Activated CD4-positive, alpha-beta T cell treated with anti-CD3 and anti-CD28 coated beads, Interleukin-2, Interleukin-6, amounts not matched to agents 100 ng/mL and 50 ng/mL, durations not matched to agents 16 hours and 8 hours (primary cell): ENCODE results near the gene TRRAP.

Experiments used
- DNase-seq: peaks from one replicate; pipeline ENCODE4 v3.0.0-alpha.2; 2020

The TRRAP gene

GRCh38 chr7:98956469-98956868, 78.1 kb downstream of the TRRAP start:
- DNase-seq = no peak

- no peak for DNase-seq
These were observed 78.6 kb downstream of the TRRAP start for GRCh38 chr7:98956937-98957336.

- DNase-seq = no peak
These were observed 79.4 kb downstream of the TRRAP start for GRCh38 chr7:98957766-98958165.

- DNase-seq = no peak
These were observed 80.6 kb downstream of the TRRAP start for GRCh38 chr7:98958968-98959367.

- no peak for DNase-seq
These were observed 85.0 kb downstream of the TRRAP start for GRCh38 chr7:98963305-98963704.

DNA sequence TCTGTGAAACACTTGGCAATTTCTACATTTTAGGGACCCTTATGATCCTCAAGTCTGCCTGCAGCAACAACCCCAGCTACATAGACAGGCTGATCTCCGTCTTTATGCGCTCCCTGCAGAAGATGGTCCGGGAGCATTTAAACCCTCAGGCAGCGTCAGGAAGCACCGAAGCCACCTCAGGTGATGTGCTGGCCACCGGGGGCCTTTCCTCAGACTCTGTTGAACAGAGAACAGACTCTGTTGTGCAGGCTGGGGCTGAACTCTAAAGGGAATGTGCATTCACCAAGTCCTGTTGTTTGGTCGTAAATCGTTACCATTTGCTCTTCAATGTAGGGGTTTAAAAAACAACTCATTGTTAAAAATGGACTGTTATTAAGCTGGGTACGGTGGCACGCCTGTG, 86.3 kb downstream of the TRRAP start:
- DNase-seq = no peak

DNA sequence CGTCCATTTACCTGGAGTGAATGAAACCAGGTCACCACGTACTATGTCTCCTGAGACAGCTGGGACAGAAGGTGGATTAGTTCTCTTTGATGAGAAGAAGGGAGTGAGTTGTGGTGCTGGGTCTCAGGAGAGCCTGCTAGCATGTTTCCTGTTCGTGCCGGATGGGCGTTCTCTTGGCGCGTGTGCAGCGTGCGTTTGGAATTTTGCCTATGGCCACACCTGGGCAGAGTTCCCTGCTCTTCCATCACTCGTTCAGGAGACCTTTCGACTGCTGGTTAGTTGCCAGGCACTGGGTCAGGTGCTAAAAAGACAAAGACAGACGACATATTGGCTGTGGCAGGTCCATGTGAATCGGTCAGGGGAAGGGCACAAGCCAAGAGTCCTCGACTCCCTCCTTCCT, 90.3 kb downstream of the TRRAP start:
- DNase-seq = no peak

DNA sequence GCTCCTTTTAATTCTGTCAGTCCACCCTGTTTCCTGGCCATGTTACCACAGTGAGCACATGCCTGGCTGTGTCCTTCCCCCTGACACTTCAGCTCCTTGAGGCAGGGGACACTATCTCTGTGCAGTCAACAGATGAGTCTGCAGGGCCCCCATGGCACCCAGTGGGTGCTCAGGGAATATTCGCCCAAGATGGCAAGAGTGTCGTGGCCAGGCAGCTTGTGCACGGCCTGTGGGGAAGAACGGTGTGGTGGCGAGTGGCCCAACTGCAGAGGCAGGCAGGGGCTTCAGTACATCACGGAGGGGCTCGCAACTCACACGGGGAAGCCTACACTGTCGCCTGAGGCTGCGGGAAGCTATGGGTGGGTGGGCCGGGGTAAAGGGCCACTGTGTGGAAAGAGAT, 91.1 kb downstream of the TRRAP start:
- DNase-seq = no peak

DNA sequence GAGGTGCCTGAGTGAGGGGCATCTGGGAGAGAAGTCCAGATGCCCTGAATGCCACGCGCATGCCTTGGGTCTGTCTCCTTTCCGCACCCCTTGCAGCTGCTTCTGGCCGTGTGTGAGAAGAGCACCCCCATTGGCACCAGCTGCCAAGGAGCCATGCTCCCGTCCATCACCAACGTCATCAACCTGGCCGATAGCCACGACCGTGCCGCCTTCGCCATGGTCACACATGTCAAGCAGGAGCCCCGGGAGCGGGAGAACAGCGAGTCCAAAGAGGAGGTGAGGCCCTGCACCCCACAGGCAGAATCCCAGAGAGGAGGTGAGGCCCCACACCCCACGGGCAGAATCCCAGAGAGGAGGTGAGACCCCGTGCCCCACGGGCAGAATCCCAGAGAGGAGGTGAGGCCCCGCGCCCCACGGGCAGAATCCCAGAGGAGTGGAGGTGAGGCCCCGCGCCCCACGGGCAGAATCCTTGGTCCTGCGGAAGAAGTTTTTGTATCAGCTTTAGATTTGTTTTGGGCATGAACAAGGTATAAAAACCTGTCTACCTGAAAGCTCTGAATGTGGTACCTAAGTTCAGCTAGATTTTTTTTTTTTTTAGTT, 91.8 kb downstream of the TRRAP start:
- no peak for DNase-seq

DNA sequence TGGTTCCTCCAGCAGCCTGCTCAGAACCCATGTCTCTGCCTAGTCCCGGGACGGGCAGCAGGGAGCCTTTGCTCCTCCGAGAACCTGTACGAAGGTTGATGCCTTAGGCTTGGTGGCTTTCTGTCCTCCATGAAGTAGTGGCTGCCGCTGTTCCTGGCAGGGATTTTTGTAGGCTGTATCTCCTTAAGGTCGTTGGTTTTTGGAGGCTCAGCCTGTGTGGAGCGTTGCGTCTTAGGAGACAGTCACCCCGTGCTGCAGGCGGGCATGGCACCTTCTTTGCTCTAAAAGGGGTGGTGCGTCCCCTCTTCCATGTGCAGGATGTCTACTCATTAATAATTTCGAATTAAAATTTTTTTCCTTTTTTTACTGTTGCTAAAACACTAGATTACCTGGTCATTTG, 92.5 kb downstream of the TRRAP start:
- DNase-seq = no peak

- DNase-seq = no peak
These were observed 95.9 kb downstream of the TRRAP start for GRCh38 chr7:98974205-98974604.

GRCh38 chr7:98974906-98975816, 96.8 kb downstream of the TRRAP start:
- DNase-seq = no peak

DNA sequence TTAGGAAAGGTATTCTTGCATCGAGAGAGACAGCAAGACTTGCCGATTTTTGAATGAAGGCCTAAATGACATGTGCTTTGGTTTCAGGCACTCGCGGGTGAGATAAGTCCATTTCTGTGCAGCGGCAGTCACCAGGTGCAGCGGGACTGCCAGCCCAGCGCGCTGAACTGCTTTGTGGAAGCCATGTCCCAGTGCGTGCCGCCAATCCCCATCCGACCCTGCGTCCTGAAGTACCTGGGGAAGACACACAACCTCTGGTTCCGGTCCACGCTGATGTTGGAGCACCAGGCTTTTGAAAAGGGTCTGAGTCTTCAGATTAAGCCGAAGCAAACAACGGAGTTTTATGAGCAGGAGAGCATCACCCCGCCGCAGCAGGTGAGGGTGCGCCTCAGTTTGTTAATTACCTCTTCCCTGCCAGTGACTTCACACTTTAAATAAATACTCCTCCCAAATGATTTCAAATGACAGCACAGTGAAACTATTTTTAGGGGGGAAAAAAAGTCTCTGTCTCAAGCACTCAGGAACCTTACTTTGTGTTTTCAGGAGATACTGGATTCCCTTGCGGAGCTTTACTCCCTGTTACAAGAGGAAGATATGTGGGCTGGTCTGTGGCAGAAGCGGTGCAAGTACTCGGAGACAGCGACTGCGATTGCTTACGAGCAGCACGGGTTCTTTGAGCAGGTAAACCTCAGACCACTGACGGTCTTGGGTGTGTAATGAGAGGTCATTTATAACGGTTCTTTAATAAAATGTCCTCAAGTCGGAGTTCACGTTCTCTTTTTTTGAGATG, 98.3 kb downstream of the TRRAP start:
- DNase-seq = no peak

DNA sequence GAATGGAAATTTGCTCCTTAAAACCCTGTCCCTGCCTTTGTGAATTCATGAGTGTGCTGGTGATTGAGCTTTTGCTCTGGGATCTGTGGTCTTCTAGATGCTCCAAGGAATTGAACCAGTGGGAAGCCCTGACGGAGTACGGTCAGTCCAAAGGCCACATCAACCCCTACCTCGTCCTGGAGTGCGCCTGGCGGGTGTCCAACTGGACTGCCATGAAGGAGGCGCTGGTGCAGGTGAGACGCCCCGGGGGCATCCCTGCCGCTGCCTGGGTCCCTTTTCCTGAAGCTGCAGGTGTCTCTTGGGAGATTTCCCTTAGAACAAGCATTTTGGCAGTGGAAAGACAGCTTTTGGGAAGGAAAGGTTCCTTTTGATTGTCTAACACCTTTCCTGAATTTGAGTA, 100.3 kb downstream of the TRRAP start:
- no peak for DNase-seq

DNA sequence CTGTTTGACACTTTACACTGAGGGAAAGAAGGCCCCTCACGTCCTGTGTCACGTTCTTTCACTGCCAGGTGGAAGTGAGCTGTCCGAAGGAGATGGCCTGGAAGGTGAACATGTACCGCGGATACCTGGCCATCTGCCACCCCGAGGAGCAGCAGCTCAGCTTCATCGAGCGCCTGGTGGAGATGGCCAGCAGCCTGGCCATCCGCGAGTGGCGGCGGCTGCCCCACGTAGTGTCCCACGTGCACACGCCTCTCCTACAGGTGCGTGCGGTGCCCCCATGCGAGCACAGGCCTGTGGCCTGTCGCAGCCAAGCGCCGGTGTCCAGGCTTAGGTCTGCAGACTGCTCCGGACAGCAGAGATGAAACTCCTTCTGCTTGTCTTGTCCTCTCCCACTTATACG, 103.4 kb downstream of the TRRAP start:
- DNase-seq = no peak

DNA sequence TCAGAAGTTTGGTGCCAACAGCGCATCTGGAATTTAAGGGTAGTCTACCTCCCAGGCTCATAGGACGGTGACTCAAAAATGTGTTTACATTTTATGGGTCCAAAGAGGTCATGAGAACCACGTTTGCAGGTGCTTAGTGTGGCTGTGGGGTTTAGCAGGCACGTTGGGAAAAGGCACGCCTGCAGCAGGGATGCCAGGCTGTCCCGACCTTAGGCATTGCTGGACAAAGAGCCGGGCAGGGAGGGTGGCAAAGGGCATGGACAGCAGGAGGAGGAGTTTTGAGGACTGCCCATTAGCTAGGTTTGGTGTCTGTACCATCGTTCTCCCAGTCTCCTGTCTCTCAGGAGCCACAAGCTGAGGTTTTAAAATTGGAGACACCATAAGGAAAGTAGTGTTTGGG, 104.4 kb downstream of the TRRAP start:
- no peak for DNase-seq

GRCh38 chr7:98984126-98984525, 105.8 kb downstream of the TRRAP start:
- no peak for DNase-seq

- DNase-seq = no peak
These were observed 107.1 kb downstream of the TRRAP start for GRCh38 chr7:98985406-98985805.

DNA sequence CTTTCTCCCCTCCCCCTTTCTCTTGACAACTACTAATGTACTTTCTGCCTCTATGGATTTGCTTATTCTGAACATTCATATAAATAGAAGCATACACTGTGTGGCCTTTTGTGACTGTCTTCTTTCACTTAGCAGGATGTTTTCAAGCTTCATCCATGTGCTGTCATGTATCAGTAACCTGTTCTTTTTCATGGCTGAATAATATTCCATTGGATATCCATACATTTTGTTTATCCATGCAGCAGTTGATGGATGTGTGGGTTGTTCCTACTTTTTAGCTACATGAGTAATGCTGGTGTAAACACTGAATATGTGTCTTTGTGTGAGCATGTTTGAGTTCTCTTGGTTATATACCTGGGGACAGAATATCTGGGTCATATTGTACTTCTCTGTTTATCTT, 107.6 kb downstream of the TRRAP start:
- DNase-seq = no peak

DNA sequence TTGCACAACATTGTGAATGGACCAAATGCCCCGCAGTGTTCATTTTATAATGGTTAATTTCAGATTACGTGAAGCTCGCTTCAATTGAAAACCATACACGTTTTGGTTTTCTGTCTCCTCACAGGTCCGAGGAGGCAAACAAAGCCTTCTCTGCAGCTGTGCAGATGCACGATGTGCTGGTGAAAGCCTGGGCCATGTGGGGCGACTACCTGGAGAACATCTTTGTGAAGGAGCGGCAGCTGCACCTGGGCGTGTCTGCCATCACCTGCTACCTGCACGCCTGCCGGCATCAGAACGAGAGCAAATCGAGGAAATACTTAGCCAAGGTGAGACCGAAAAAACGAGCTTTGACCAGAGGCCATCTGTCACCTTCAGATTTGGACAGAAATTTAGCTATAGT, 110.3 kb downstream of the TRRAP start:
- no peak for DNase-seq

GRCh38 chr7:98990356-98990755, 112.0 kb downstream of the TRRAP start:
- DNase-seq = no peak

DNA sequence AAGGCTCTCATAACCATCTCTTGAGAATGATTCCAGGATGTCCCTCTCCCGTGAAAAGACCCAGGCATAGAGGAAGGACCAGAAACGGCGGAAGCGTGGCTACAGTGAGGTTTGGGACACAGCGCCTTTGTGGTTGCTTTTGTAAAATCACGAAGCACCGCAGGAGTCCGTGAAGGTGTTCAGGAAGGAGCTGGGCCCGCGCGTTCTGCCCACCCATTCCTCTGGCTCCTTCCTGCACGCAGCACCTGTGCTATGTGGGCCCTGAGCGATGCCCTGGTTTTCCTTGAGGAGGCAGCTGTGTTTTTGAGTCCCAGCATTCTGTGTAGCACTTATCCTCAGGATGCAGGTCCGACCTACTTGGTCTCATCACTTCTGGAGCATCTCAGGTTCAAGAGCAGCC, 112.8 kb downstream of the TRRAP start:
- no peak for DNase-seq

- no peak for DNase-seq
These were observed 113.7 kb downstream of the TRRAP start for GRCh38 chr7:98992076-98992475.
